ENCODE results near the gene ANKLE1. TPM values are rescaled to one million over a fixed set of nuclear protein-coding genes. Genes with fewer than 3 reads are reported as not detected.
"Not testable (repeated sequence)": the region's sequence is repeated elsewhere in the genome, so short reads cannot be mapped to it uniquely, and the experiment has no call there.

The ANKLE1 gene
- polyA plus RNA-seq, 4 donors = 0.60 to 0.91 (median 0.83) TPM

DNA sequence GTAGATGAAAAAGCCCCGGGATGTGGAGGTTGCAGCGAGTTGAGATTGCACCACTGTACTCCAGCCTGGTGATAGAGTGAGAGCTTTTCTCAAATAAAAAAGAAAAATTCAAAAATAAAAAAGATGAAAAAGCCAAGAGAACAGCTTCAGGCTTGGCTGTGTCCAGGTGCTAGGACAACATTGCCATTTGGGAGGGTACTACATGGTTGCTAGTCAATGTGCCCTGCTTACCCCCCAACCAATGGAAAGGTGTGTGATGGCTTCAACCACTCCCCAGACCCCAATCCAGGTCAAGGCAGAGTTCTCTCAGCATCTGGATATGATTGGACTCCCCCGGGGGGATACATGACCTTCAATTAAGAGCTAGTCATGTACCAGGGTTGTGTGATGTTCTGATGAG, 2.3 kb upstream of the ANKLE1 start:
- DNase-seq (ENCODE audit: low read depth in 4 of 4, low spot score in 3 of 4) = no peak

GRCh38 chr19:17282488-17283125, 906 bp downstream of the ANKLE1 start:
- peak; percentile 54 to 73 (median 66) for DNase-seq (ENCODE audit: low read depth in 4 of 4, low spot score in 3 of 4)

- no peak for DNase-seq (ENCODE audit: low read depth in 4 of 4, low spot score in 3 of 4)
Observed at GRCh38 chr19:17283504-17283996, 1.8 kb downstream of the ANKLE1 start.

DNA sequence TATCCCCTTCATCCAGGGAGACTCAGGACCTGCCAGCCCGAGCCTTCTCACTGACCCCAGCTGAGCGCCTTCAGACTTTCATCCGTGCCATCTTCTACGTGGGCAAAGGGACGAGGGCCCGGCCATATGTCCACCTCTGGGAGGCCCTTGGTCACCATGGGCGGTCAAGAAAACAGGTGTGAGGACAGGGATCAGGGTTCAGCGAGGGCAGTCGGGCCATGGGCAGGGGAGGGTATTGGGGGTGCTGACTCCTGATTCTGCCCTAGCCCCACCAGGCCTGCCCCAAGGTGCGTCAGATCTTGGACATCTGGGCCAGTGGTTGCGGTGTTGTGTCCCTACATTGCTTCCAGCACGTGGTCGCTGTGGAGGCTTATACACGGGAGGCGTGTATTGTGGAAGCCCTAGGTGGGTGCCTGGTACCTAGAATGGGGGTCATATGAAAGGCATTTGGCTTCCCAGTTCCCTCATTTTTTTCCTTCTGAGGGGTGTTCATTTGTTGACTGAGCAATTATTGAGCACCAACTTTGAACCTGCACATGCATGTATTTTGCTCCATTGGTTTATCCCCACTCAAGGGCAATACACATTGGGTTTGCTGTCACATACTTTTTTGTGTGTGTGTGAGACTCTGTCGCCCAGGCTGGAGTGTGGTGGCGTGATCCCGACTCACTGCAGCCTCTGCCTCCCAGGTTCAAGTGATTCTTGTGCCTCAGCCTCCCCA, 3.9 kb downstream of the ANKLE1 start:
- no peak for DNase-seq (ENCODE audit: low read depth in 4 of 4, low spot score in 3 of 4)

DNA sequence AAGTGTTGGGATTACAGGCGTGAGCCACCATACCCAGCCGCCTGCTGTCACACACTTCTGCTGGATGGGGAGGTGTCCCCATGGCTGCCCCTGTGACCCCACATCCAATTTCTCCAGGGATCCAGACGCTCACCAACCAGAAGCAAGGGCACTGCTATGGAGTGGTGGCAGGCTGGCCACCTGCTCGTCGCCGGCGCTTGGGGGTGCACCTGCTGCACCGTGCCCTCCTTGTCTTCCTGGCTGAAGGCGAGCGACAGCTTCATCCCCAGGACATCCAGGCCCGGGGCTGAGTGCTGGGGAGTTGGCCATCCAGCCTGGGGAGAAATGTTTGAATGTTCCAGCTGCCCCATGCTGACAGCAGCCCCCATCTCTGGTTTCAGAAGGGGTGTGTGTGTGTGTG, 4.6 kb downstream of the ANKLE1 start:
- no peak for DNase-seq (ENCODE audit: low read depth in 4 of 4, low spot score in 3 of 4)

DNA sequence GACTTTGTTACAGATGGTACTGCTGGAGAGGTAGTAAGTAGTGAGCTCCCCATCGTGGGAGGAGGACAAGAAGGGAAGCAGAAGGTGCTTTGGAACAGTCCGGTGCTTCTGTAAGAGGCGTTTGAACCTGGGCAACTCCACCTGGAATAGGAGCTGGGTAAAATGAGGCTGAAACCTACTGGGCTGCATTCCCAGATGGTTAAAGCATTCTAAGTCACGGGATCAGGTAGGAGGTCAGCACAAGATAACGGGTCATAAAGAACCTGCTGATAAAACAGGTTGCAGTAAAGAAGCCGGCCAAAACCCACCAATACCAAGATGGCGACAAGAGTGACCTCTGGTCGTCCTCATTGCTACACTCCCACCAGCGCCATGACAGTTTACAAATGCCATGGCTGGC, 5.1 kb downstream of the ANKLE1 start:
- DNase-seq (ENCODE audit: low read depth in 4 of 4, low spot score in 3 of 4) = no peak

DNA sequence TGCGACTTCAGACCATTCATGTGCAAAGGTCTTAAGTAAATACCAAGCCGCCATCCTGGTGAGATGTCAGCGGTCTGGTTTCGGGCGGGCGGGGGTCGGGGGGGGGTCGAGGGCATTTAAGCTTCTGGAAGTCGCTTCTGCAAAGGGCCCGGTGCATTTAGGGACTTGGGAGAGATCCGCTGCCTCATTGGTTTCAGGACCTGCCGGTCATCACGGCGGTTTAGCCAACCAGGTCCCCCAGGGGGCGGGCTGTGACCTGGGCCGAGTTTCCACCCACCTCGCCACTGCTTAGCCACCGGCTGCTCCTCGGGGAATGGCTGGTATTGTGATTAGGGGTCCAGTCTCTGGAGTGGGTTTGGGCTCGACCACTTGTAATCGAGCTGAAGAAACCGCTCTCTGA, 7.8 kb downstream of the ANKLE1 start:
- peak in 2 of 4 donors; percentile 42 to 53 for DNase-seq (ENCODE audit: low read depth in 4 of 4, low spot score in 3 of 4)

DNA sequence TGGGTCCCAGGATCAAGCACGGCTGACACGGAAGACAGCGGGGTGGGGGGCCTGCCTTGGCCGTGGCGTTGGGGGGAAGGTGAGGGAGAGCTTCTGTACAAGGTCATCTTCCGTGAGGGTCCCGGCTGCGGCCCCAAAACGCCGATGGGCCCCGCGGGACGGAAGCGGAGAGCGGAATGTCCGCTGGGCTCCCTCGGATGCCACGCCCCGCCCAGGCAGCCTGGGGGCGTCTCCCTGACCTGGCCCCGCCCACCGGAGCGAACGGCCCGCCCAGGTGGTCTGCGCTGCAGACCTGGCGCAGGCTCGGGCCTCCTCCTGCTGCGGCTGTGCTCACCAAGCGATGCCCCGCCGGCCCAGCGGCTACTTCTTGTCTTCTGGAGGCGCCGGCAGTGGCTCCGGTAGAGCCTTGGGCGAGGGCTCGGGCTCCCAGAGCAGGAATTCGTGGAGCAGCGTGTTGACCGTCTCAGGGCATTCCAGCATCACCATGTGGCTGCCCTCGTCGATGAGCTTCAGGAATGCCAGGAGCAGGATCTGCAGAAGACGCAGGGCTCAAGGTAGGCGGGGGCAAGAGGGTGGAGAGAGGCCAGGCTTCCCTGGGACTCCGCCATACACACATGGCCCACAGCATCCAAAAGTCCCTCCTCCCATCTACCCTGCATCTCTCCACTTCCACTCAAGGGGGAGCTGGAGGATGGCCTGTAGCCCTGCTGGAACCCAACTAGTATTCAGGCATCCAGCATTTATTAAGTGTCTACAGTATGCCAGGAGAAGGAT, 10.8 kb downstream of the ANKLE1 start:
- DNase-seq (ENCODE audit: low read depth in 4 of 4, low spot score in 3 of 4) = peak; percentile 64 to 68 (median 65)

GRCh38 chr19:17293605-17294004, 11.9 kb downstream of the ANKLE1 start:
- DNase-seq (ENCODE audit: low read depth in 4 of 4, low spot score in 3 of 4) = no peak

DNA sequence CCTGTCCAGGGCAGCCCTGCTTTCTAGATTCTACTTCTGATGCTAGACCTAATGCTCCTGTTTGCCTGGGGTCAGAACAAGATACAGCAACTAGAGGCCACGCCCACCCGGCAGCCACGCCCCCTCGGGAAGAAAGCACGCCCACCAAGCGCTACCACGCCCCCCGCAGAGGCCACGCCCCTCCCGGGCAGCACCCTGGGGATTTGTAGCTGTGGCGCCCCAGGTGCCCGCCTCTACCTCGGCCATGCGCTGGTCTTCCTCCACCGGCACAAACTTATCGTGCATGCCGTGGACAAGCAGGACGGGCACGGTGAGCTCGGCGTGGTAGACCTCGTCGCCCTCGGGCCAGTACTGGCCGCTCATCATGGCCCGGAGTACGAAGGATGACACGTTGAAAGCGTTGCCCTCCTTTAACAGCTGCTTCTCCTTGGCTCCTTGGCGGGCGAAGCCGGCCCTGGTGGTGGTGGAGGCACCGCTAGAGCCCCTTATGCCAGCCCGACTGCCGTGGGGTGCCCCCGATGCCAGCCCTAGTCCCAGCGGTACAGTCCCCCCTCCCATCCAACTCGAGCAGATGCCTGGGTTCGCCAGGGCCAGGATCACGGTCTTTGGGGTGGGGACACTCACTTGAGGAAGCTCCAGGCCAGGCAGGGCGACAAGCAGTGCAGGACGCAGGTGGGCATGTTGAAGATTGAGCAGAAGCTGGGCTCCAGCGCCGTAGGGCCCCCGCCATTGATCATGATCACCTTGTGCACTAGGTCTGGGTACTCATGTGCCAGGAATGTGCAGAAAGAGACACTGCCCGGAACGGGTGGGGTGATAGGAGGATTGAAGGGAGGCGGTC, 12.6 kb downstream of the ANKLE1 start:
- no peak for DNase-seq (ENCODE audit: low read depth in 4 of 4, low spot score in 3 of 4)

DNA sequence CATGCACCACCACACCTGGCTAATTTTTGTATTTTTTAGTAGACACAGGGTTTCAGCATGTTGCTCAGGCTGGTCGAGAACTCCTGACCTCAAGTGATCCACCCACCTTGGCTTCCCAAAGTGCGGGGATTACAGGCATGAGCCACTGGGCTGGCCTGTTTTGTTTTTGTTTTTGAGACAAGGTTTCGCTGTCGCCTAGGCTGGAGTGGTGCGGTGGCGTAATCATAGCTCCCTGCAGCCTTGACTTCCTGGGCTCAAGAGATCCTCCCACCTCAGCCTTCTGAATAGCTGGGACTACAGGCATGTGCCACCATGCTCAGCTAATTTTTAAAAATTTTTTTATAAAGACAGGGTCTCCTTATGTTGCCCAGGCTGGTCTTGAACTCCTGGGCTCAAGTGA, 13.8 kb downstream of the ANKLE1 start:
- DNase-seq (ENCODE audit: low read depth in 4 of 4, low spot score in 3 of 4) = not testable (repeated sequence)

GRCh38 chr19:17296273-17296672, 14.6 kb downstream of the ANKLE1 start:
- DNase-seq (ENCODE audit: low read depth in 4 of 4, low spot score in 3 of 4) = no peak

DNA sequence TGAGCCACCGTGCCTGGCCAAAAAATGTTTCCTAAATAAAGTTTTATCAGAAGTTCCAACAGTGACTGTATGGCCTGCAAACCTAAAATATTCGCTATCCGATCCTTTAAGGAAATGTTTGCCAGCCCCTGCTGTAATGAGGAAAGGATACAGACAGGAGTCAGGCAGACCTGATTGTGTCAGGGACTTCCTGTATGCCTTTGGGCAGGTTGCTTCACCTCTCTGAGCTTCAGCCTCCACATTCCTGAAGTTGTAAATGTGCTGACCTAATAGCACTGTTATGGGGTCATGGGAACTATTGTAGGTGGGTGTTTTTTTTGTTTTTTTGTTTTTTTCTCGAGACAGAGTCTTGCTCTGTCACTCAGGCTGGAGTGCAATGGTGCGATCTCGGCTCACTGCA, 15.3 kb downstream of the ANKLE1 start:
- no peak for DNase-seq (ENCODE audit: low read depth in 4 of 4, low spot score in 3 of 4)

GRCh38 chr19:17300992-17301619, 19.4 kb downstream of the ANKLE1 start:
- DNase-seq (ENCODE audit: low read depth in 4 of 4, low spot score in 3 of 4) = no peak

- no peak for DNase-seq (ENCODE audit: low read depth in 4 of 4, low spot score in 3 of 4)
Observed at GRCh38 chr19:17302391-17303166, 20.9 kb downstream of the ANKLE1 start.

- DNase-seq (ENCODE audit: low read depth in 4 of 4, low spot score in 3 of 4) = peak; percentile 85 to 91 (median 88)
Observed at GRCh38 chr19:17303167-17303939, 21.7 kb downstream of the ANKLE1 start, which contains the start of gene ABHD8. ABHD8 (minus strand) TSS chr19:17303425; CDS start chr19:17301616, 1,809 bp downstream.

DNA sequence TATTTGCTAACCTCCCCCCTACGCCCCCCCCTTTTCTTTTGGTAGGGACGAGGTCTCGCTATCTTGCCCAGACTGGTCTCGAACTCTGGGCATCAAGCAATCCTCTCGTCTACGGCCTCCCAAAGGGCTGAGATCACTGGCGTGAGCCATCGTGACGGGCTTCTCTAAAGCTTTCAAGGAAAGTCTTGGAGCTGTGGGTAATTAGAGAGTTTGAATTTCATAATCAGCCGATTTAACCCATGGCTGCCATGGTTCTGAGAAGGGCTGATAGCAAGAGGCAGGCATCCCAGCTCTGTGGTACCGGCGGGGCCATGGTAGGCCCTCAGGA, 22.2 kb downstream of the ANKLE1 start:
- DNase-seq (ENCODE audit: low read depth in 4 of 4, low spot score in 3 of 4) = no peak

GRCh38 chr19:17304386-17305215, 22.9 kb downstream of the ANKLE1 start:
- no peak for DNase-seq (ENCODE audit: low read depth in 4 of 4, low spot score in 3 of 4)
